Lung (tissue), 12 donors: ENCODE data around the gene HOXD9. TPM values are rescaled to one million over a fixed set of nuclear protein-coding genes. Genes with fewer than 3 reads are reported as not detected.

Experiments used
- ATAC-seq: fragments of 200-7000 bp; cut with Tn5 transposase; one replicate; pipeline ENCODE4 v1.9.1; 2020; ENCODE audit warnings: moderate number of reproducible peaks; ENCODE audit not compliant: insufficient read depth, low FRiP score
- DNase-seq, 3 donors: peaks; one replicate each; pipeline ENCODE4 v3.0.0-alpha.2; 2013 to 2017
- H3K27ac ChIP-seq, 2 donors: one replicate each; pipeline ENCODE4 v1.5.1; 2013; ENCODE audit warnings: mild to moderate bottlenecking in 2 of 2, moderate library complexity in 2 of 2, control low read depth in 1 of 2, inconsistent platforms in 1 of 2, low read depth in 1 of 2, low read length in 1 of 2
- H3K27me3 ChIP-seq, 3 donors: one replicate each; pipeline ENCODE4 v1.5.1; 2013; ENCODE audit warnings: low read length in 2 of 3; ENCODE audit not compliant: control insufficient read depth in 3 of 3, insufficient read depth in 3 of 3
- H3K36me3 ChIP-seq, 4 donors: one replicate each; pipeline ENCODE4 v1.5.1; 2013; ENCODE audit warnings: low read length in 4 of 4, mild to moderate bottlenecking in 1 of 4, moderate library complexity in 1 of 4; ENCODE audit not compliant: control insufficient read depth in 4 of 4, insufficient read depth in 4 of 4
- H3K4me1 ChIP-seq, 5 donors: one replicate each; pipeline ENCODE4 v1.5.1; 2013; ENCODE audit warnings: low read length in 5 of 5, mild to moderate bottlenecking in 2 of 5, moderate library complexity in 1 of 5; ENCODE audit not compliant: control insufficient read depth in 5 of 5, insufficient read depth in 5 of 5
- H3K4me3 ChIP-seq: one replicate; pipeline ENCODE4 v1.5.1; 2013; ENCODE audit warnings: mild to moderate bottlenecking, control low read depth, moderate library complexity
- H3K9ac ChIP-seq, 2 donors: one replicate each; pipeline ENCODE4 v1.5.1; 2013; ENCODE audit warnings: low read length in 2 of 2, control low read depth in 1 of 2; ENCODE audit not compliant: insufficient read depth in 1 of 2
- H3K9me3 ChIP-seq, 4 donors: one replicate each; pipeline ENCODE4 v1.5.1; 2013; ENCODE audit warnings: low read length in 3 of 4, mild to moderate bottlenecking in 1 of 4, moderate library complexity in 1 of 4; ENCODE audit not compliant: control insufficient read depth in 4 of 4, insufficient read depth in 3 of 4
- CTCF ChIP-seq: IDR thresholded peaks from 2 replicates; pipeline ENCODE4 v1.5.1; 2012; ENCODE audit warnings: mild to moderate bottlenecking; ENCODE audit errors: control extremely low read depth, extremely low read depth
- WGBS, 2 donors: extraction: QIAGEN DNeasy Blood & Tissue Kit; methylation state at CpG; one replicate each; pipeline ENCODE4 v1.1.7; 2013; 5-methylcytosine and 5-hydroxymethylcytosine counted together
- polyA plus RNA-seq, 2 donors: library from polyadenylated mRNA; stranded (reverse); fragments of 200-250 nt; gene quantifications; one replicate each; pipeline ENCODE4 v1.2.1, GENCODE V29; 2013
- total RNA-seq, 2 donors: library from RNA; depleted of rRNA in 1 of 2; stranded (reverse); fragments of >200 nt in 1 of 2; gene quantifications; one replicate each; pipeline ENCODE4 v1.2.1, GENCODE V29; 2014 to 2021
- donor health status: control.
- donor health status: control.
- donor health status: Bipolar disorder and iron deficiency.
- donor health status: healthy.
- donor health status: DM: yes; HTN: yes; CAD: no.

The HOXD9 gene
- total and polyA plus RNA-seq, 4 donors = 0.29 to 0.80 (median 0.51) TPM

- H3K4me1 ChIP-seq = peaks cover 0 to 19% (median 4%) of the 10 kb centered on the region in 5 donors
- DNase-seq (no peak), ATAC-seq (no peak)
- no peaks in the 10 kb centered on the region for H3K36me3 ChIP-seq
- no peak overlapping the region for H3K27ac ChIP-seq
- no peak overlapping the region for H3K9ac ChIP-seq
- TF ChIP-seq CTCF = no peak
- peaks cover 24 to 86% (median 86%) of the 10 kb centered on the region in 3 donors for H3K27me3 ChIP-seq
- H3K9me3 ChIP-seq = peaks cover 0 to 10% (median 0%) of the 10 kb centered on the region in 4 donors
- 32 to 44% methylated on average over 4 of the region's 4 CpGs for WGBS, 2 donors
- H3K4me3 ChIP-seq = no peak overlapping the region
These were observed 11.5 kb downstream of the HOXD9 start for GRCh38 chr2:176134035-176134434.

DNA sequence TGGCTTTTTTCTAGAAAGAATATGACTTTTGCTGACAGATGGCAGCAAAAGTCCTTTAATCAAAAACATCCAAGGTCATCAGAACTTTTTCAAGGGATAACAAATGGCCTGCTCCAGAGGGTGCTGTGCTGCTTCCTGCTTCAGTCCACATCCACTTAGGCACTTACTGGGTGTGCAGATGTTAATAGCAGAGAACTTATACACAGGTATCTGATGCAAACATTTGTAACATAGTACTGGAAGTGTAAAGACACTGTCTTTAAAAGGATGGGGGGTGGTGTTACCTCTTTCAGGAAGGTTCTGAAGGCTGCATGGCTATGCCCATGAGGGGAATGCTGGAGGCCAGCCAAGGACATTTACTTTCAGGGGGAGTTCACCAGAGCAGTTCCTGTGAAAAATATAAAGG lies 12.5 kb downstream of the HOXD9 start:
- H3K36me3 ChIP-seq = no peaks in the 10 kb centered on the region
- H3K4me3 ChIP-seq = no peak overlapping the region
- H3K27me3 ChIP-seq = peaks cover 22 to 93% (median 93%) of the 10 kb centered on the region in 3 donors
- no peak for DNase-seq
- H3K27ac ChIP-seq = no peak overlapping the region
- peaks cover 0 to 10% (median 0%) of the 10 kb centered on the region in 4 donors for H3K9me3 ChIP-seq
- TF ChIP-seq CTCF = no peak
- ATAC-seq = no peak
- peaks cover 0 to 15% (median 4%) of the 10 kb centered on the region in 5 donors for H3K4me1 ChIP-seq
- no peak overlapping the region for H3K9ac ChIP-seq

DNA sequence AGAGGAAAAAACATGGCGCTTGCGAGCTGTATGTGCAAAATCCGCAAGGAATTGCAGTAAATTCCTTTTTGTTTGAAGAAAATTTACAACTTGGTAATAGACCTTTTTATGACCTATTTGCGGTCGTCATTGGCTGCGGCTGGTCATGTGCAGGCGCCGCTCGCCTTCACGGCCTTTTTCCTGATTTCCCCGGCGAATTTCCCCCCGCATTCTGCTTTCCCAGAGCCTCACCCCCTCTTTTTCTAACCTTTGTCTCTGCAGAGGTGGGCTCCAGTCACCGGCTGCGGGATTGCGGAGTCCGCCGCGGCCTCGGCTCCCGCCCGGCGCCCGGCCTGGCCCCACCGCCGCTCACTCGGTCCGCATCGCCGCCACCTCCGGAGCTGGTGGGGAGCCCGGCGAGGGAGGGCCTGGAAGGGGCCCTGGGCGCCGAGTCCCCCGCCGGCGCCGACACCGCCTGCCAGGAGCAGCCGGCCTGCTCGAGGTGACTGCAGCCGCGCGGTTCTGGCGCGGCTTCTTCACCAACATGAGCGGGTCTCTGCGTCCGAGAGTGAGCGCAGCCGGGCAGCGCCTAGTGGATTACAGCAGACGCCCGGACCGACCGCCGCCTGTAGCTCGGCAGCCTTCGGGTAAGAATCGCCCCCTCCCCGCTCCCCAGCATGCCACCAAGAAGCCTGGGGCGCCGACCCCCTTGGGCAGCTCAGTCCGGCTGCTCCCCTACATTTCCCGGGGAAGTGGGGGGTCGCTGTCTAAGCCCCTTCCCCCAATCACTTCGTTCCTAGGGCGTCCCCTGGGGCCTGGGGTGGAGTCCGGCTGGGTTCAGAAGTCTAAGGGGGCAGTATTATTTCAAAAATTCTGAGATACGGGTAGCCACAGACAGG lies 14.1 kb downstream of the HOXD9 start:
- DNase-seq = no peak

More for the DNA sequence above, 14.1 kb downstream of the HOXD9 start:
- Histone ChIP-seq H3K4me1 (peaks cover 0 to 15% (median 4%) of the 10 kb centered on the region in 5 donors), H3K27me3 (peaks cover 19 to 94% (median 93%) of the 10 kb centered on the region in 3 donors), H3K4me3 (no peak overlapping the region), H3K9me3 (peaks cover 0 to 10% (median 0%) of the 10 kb centered on the region in 4 donors), H3K9ac (no peak overlapping the region), H3K27ac (no peak overlapping the region), H3K36me3 (no peaks in the 10 kb centered on the region)
- TF ChIP-seq CTCF = no peak
- 4 to 5% methylated on average over 67 to 71 of the region's 71 CpGs for WGBS, 2 donors
- no peak for ATAC-seq
